GM21786 (cell line): ENCODE results near the gene NAPG.
"Not testable (repeated sequence)": the region's sequence is repeated elsewhere in the genome, so short reads cannot be mapped to it uniquely, and the experiment has no call there.

Experiments used
- ATAC-seq: cut with Tn5 transposase; IDR thresholded peaks from one replicate; pipeline ENCODE4 v1.9.1; 2021; ENCODE audit not compliant: unreplicated experiment

NAPG gene

GRCh38 chr18:10525697-10526560 is at the start of gene NAPG:
Gene NAPG (plus strand): TSS chr18:10526027. CDS start chr18:10526103, 76 bp downstream.
- peak; percentile 71 for ATAC-seq

DNA sequence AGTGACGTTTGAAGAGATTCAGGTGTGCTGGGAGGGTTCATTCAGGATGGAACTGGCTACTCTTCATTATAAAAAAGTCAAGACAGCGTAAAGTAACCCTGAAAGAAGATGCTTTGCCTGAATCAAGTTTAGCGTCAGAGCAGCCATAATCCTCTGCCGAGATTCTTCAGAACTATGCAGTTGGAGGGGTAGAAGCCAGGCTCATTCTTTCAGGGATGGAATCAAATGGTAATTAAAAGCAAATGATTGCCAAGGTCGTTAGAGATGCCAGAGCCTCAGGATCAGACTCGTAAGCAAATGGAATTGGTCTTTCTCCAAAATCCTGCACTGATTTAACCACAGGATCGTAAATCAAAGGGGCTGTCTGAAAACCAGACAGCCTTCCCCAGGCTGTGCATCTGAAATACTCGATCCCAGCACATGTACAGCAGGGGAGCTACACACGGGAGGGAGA is 49.5 kb upstream of the NAPG start:
- no peak for ATAC-seq

GRCh38 chr18:10477121-10477862 is 48.5 kb upstream of the NAPG start:
- ATAC-seq, result no peak

GRCh38 chr18:10477863-10478260 is 48.0 kb upstream of the NAPG start:
- no peak for ATAC-seq

DNA sequence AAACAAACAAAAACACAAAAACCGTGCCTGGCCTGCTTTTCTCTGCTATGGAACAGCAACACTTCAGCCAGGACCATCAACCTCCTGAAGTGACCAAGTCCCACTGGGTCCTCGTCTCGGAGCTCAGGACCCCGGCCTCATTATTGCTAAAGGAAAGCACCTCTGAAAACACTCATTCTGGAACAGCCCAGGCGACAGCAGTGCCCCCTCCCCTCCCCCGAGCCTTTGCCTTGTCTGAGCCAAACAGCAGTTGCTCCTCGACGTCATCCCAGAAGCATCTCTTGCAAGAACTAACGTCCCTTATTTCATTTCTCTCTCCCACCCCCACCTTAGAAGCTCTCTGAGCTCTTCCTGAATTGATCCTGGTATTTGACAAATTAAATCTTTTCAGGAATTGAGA is 44.0 kb upstream of the NAPG start:
- no peak for ATAC-seq

- ATAC-seq, result no peak
These were observed 43.4 kb upstream of the NAPG start for GRCh38 chr18:10482363-10482984.

GRCh38 chr18:10482985-10483949 is 42.6 kb upstream of the NAPG start:
- ATAC-seq, result peak; percentile 77

GRCh38 chr18:10485475-10485874 is 40.4 kb upstream of the NAPG start:
- ATAC-seq, result no peak

DNA sequence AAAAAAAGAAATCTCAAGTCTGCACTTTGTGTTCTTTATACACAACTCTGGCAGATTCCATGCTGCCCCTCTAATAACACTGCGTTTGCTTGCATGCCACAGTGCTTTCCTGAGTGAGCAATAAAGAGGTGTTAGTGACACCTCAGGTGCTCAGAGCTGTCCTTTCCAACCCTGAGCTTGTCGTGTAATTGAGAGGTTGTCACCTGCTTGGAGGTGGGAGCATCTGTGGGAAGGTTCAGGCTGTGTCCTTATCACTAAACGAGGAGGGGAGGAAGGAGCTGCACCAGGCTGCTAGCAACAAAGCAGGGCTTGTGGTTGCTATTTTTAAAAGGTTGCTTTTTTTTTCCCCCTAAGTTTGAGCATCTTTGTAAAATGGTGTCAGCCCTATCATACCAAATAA is 39.5 kb upstream of the NAPG start:
- ATAC-seq, result no peak

DNA sequence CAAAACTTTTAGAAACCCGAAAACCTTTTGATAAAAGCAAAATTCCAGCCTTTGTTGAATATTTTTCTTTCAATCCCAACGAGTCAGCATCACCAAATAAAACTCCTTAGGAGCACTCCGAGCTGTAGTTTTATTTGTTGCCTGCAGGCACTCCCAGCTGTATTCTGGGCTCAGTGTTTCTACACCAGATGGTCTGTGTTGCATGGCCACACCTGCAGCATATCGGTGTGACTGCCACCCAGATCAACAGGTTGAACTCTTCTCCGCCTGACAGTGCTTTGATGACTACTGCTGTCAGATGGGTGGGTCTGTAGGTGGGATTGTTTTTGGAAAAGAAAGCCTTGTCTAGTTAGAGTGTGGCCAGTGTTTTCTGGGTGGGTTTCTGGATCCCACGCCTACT is 38.7 kb upstream of the NAPG start:
- no peak for ATAC-seq

DNA sequence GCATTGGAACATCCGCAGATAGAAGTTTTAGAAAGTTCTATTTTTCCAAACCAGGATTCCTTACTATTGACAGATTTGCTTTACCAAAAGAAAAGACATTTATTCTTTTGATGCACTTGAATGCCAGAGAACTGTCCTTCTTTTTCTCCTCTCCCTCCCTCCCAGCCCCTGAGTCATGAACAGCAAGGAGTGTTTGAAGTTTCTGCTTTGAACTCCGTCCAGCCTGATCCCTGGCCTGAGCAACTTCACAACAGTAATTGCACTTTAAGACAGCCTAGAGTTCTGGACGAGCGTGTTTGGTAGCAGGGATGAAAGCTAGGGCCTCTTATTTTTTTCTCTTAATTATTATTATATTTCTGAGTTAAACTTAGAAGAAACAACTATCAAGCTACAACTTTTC is 37.8 kb upstream of the NAPG start:
- ATAC-seq, result no peak

DNA sequence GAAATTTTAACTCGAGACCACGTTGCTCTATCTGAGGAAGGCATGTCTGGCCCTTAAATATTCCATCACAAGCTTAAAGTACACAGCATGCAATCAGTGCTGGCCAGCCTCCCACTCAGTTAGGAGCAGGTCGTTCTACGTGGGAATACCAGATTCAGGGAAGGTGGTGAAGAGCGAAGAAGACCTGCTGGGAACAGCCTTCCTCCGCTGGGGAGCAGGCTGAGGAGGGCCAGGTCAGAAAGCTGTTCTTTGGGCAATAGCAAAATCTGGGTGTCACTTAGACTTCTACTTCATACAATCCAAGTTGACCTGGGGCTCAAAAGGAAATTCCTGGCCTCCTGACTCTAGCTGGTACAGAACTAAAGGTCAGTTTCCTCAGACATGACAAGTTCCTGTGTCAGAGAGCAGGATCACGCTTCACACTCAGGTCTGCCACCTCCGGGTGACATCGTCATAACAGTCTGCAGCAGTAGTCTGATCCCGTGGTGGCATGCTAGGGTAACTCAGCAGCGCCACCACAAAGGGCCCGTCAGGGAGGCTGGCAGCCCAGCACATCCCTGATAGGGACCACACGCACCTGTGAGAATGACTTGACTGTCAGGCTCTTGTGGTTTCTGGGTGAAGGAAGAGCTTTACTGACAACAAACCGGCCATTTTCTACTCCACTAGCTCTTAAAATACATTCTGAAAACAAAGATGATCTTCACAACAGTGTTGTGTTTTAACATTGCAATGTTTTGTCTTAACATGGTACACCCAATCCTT is 35.2 kb upstream of the NAPG start:
- ATAC-seq, result peak; percentile 99

DNA sequence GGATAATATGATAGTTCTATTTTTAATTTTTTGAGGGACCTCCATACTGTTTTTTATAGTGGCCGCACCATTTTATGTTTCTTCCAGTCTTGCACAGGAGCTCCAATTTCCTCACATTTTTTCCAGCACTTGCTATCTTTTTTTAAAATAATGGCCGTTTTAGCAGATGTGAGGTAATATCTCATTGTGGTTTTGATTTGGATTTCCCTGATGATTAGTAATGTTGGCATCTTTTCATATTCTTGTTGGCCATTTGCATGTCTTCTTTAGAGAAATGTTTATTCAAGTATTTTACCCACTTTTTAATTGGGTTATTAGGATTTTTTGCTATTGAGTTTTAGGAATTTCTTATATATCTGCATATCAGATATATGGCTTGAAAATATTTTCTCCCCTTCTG is 29.9 kb upstream of the NAPG start:
- ATAC-seq, result no peak

DNA sequence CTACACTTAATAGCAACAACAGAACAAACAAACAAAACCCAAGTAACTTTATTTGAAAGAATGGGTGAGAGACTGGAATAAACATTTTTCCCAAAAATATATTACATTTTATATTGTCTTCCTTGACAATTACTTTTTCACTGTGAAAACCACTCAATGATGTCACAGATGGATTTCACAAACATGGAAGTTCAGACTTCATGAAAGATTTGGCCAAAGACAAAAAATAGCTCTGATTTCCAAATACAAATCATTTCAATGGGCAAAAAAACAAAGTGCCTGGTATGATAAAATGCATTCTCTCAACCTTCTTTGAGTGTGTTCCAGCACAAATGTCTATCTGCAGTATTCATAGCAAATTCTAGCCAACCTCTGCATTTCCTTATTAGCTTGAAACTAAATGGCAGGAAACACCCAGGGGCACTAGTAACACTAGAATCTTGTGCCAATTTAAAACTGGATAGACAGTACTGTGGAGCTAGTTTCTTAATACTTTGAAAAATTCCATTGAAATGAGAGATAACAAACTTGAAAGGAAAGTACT is 28.5 kb upstream of the NAPG start:
- no peak for ATAC-seq

- ATAC-seq, result no peak
These were observed 26.6 kb upstream of the NAPG start for GRCh38 chr18:10499230-10499629.

DNA sequence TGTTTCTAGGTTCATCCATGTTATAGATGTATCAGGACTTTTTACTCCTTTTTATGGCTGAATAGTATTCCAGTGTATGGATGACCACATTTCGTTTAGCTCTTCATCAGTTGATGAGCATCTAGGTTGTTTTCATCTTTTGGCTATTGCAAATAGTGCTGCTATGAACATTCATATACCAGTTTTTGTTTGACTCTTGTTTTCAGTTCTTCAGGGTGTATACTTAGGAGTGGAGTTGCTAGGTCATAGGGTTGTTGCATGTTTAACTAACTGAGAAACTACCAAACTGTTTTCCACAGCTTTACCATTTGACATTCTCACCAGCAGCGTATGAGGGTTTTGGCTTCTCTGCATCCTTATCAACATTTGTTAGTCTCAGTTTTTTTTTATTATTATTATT is 25.8 kb upstream of the NAPG start:
- no peak for ATAC-seq

- no peak for ATAC-seq
These were observed 21.1 kb upstream of the NAPG start for GRCh38 chr18:10504723-10505122.

- ATAC-seq, result not testable (repeated sequence)
These were observed 19.9 kb upstream of the NAPG start for GRCh38 chr18:10505892-10506291.

- ATAC-seq, result no peak
These were observed 17.2 kb upstream of the NAPG start for GRCh38 chr18:10508591-10508990.

DNA sequence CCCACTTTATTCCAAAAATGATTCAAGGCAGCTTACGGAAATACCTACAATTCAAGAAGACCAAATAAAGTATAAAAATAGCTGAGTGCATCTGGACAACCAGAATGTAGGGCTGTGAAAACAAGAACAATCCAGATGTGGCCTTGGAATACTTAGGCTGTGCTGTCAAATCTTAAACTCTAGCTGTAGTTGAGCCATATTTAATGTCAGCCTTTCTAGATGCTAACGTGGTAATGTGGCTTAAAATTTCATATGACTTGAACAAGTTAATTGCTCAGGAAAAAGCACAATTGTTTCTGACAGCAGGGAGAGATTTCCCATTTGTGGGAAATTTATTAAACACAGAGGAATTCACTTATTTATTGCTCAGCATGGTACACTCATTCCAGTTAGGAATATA is 14.6 kb upstream of the NAPG start:
- no peak for ATAC-seq
